Panc1 (cell line): Measurements from ENCODE around the gene SLC45A1. TPM values are rescaled to one million over a fixed set of nuclear protein-coding genes. Genes with fewer than 3 reads are reported as not detected.

Source experiments
- ATAC-seq: fragments of 200-7000 bp; cut with Tn5 transposase; 2 replicates; pipeline ENCODE4 v1.9.1; 2020; ENCODE audit warnings: mild to moderate bottlenecking, moderate library complexity
- BruUV-seq: library from RNA; stranded (reverse); fragments of 400-500 nt; replicated peaks from 2 replicates; lab custom pipeline; 2021; lab: Mats Ljungman, UMichigan
- CTCF ChIA-PET: fragments of 300-600 bp; sonication (Branson Sonifier 250); formaldehyde crosslinking; loops from one replicate; lab custom pipeline; 2022; ENCODE audit warnings: antibody characterized with exemption; lab: Charles Lee
- POLR2A ChIA-PET: fragments of 300-600 bp; sonication (Branson Sonifier 250); formaldehyde crosslinking; loops from one replicate; lab custom pipeline; 2022; ENCODE audit warnings: antibody characterized with exemption; lab: Charles Lee
- DNase-seq: peaks from one replicate; pipeline ENCODE4 v3.0.0-alpha.2; 2010; ENCODE audit warnings: low read depth, low spot score
- H3K27ac ChIP-seq: 2 replicates; pipeline ENCODE4 v1.5.1; 2011; ENCODE audit warnings: mild to moderate bottlenecking, low read length, inconsistent platforms
- H3K27me3 ChIP-seq: fragments of 200-500 bp; sonication (Bioruptor generic); 2 replicates; pipeline ENCODE4 v1.6.0; 2014; ENCODE audit warnings: low read length, inconsistent platforms; ENCODE audit not compliant: control insufficient read depth, insufficient read depth
- H3K36me3 ChIP-seq: fragments of 200-500 bp; sonication (Bioruptor generic); 2 replicates; pipeline ENCODE4 v1.5.1; 2014; ENCODE audit warnings: inconsistent platforms, mild to moderate bottlenecking, low read length, moderate library complexity; ENCODE audit not compliant: control insufficient read depth, insufficient read depth
- H3K4me1 ChIP-seq: 2 replicates; pipeline ENCODE4 v1.5.1; 2011; ENCODE audit warnings: inconsistent platforms, mild to moderate bottlenecking, low read length, moderate library complexity; ENCODE audit not compliant: control insufficient read depth, insufficient read depth
- H3K4me3 ChIP-seq, 2 experiments: 2 replicates each; pipeline ENCODE4 v1.5.1; 2011 to 2012; ENCODE audit warnings: low read depth in 2 of 2, low read length in 2 of 2, mild to moderate bottlenecking in 2 of 2, inconsistent platforms in 1 of 2, moderate library complexity in 1 of 2
- H3K9me3 ChIP-seq: fragments of 200-500 bp; sonication (Bioruptor generic); 2 replicates; pipeline ENCODE4 v1.5.1; 2014; ENCODE audit warnings: low read depth, mild to moderate bottlenecking, inconsistent platforms, low read length, moderate library complexity; ENCODE audit not compliant: control insufficient read depth, insufficient read depth
- POLR2AphosphoS5 ChIP-seq: IDR thresholded peaks from 2 replicates; pipeline ENCODE4 v1.6.1; 2012; ENCODE audit warnings: mild to moderate bottlenecking, low read depth, low read length, moderate library complexity
- REST ChIP-seq, 2 experiments: IDR thresholded peaks; 2 replicates each; pipeline ENCODE4 v1.6.1; 2011 to 2012; ENCODE audit warnings: low read depth in 2 of 2, control low read depth in 1 of 2, low read length in 1 of 2, mild to moderate bottlenecking in 1 of 2, moderate library complexity in 1 of 2; ENCODE audit not compliant: insufficient read depth in 1 of 2
- SIN3A ChIP-seq: IDR thresholded peaks from 2 replicates; pipeline ENCODE4 v1.6.1; 2012; ENCODE audit warnings: low read depth, mild to moderate bottlenecking, low read length, moderate library complexity, borderline replicate concordance; ENCODE audit not compliant: insufficient read depth
- TCF7L2 ChIP-seq: IDR thresholded peaks from 2 replicates; pipeline ENCODE4 v1.6.1; 2011; ENCODE audit warnings: mild to moderate bottlenecking, low read depth, low read length, inconsistent platforms
- in situ Hi-C: cut with HindIII; loops from 2 replicates; pipeline ENCODE4 v1.10.0; 2016; ENCODE audit warnings: low sequenced_read_pairs, low pct_unique_long_range_greater_than_20kb
- intact Hi-C: fragments of 100-400 bp; cut with micrococcal nuclease; formaldehyde crosslinking; loops from one replicate; pipeline ENCODE4 v1.10.0; 2022; ENCODE audit not compliant: unreplicated experiment
- total RNA-seq: library from RNA; stranded (reverse); gene quantifications from one replicate; pipeline ENCODE4 v1.2.1, GENCODE V29; 2021; ENCODE audit not compliant: unreplicated experiment
- TF ChIP-seq, protein P1 (sequence below): fragments of 450-650 bp; IDR thresholded peaks from 2 replicates; pipeline ENCODE4 v1.5.1; 2017; ENCODE audit warnings: mild to moderate bottlenecking

Gene SLC45A1
- total RNA-seq, 1 experiment from 2014 or later, result 11.3 TPM

DNA sequence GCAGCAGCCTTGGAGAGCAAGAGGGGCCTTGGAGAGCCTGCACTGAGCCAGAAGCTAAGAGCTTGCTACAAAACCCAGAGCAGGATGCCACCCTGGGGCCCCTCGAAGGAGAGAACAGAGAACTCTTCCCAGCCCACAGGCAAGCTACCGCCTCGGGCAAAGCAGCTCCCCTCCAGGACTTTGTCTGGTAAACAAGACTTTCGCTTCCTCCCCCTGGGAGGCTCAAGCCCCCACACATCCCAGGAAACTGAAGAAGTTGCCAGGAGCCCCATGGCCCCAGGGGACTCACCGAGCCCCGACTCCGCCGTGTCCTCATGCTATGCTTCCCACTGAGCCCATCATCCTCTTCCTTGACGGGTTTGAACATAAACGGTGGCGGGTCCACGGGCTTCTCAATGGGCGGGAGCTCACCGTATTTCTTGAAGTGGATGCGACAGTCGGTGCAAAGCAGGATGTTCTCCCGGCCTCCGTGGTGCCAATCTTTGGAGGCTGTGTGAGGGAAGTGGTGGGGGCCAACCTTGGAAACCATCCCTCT lies 45.9 kb downstream of the SLC45A1 start:
- ChIA-PET POLR2A (interaction anchor here (0.5 kb wide), 1 partner anchor 46 kb away, joined by 7 read pairs; no protein-coding TSS in a partner anchor), CTCF (no interaction called here)
- H3K4me1 ChIP-seq, result peaks cover 14% of the 10 kb centered on the region
- H3K27me3 ChIP-seq, result no peaks in the 10 kb centered on the region
- no peak overlapping the region for H3K27ac ChIP-seq
- DNase-seq, result no peak
- no peak overlapping the region for H3K4me3 ChIP-seq
- peaks cover 29% of the 10 kb centered on the region for H3K36me3 ChIP-seq
- BruUV-seq, result no TSS peak
- no peak for TF ChIP-seq TCF7L2
- TF ChIP-seq, protein P1, sequence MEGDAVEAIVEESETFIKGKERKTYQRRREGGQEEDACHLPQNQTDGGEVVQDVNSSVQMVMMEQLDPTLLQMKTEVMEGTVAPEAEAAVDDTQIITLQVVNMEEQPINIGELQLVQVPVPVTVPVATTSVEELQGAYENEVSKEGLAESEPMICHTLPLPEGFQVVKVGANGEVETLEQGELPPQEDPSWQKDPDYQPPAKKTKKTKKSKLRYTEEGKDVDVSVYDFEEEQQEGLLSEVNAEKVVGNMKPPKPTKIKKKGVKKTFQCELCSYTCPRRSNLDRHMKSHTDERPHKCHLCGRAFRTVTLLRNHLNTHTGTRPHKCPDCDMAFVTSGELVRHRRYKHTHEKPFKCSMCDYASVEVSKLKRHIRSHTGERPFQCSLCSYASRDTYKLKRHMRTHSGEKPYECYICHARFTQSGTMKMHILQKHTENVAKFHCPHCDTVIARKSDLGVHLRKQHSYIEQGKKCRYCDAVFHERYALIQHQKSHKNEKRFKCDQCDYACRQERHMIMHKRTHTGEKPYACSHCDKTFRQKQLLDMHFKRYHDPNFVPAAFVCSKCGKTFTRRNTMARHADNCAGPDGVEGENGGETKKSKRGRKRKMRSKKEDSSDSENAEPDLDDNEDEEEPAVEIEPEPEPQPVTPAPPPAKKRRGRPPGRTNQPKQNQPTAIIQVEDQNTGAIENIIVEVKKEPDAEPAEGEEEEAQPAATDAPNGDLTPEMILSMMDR, result no peak
- TF ChIP-seq SIN3A, result no peak
- no peak for TF ChIP-seq POLR2AphosphoS5
- no peak for TF ChIP-seq REST (IDR thresholded peaks at IDR 0.05; ENCODE audit: insufficient read depth in 1 of 2, low read depth in 2 of 2, low read length in 1 of 2)
- intact Hi-C loops (no loop called here), in situ Hi-C loops (no loop called here)
- no peaks in the 10 kb centered on the region for H3K9me3 ChIP-seq
- ATAC-seq, result no peak

GRCh38 chr1:8364528-8365442 lies 46.9 kb downstream of the SLC45A1 start:
- Histone ChIP-seq H3K27ac (no peak overlapping the region), H3K4me1 (peaks cover 14% of the 10 kb centered on the region), H3K36me3 (peaks cover 31% of the 10 kb centered on the region), H3K27me3 (no peaks in the 10 kb centered on the region), H3K4me3 (no peak overlapping the region), H3K9me3 (no peaks in the 10 kb centered on the region)
- ChIA-PET CTCF (no interaction called here), POLR2A (no interaction called here)
- intact Hi-C loops (no loop called here), in situ Hi-C loops (no loop called here)
- ATAC-seq, result no peak
- no peak for DNase-seq
- TF ChIP-seq SIN3A (no peak), TCF7L2 (no peak), REST (IDR thresholded peaks at IDR 0.05; ENCODE audit: insufficient read depth in 1 of 2, low read depth in 2 of 2, low read length in 1 of 2) (no peak), POLR2AphosphoS5 (no peak)
- TF ChIP-seq, protein P1, result no peak
- BruUV-seq, result no TSS peak
